HepG2 (cell line): ENCODE results near the gene CDK5RAP1. TPM values are rescaled to one million over a fixed set of nuclear protein-coding genes. Genes with fewer than 3 reads are reported as not detected.

ENCODE experiments used
- AKAP8 ChIP-seq: sonication (generic); formaldehyde crosslinking; IDR thresholded peaks from 2 replicates; pipeline ENCODE4 v1.5.1; 2020; ENCODE audit warnings: mild to moderate bottlenecking, missing genetic modification reagents
- DPF2 ChIP-seq: sonication (generic); formaldehyde crosslinking; IDR thresholded peaks from 2 replicates; pipeline ENCODE4 v1.4.0; 2020; ENCODE audit warnings: mild to moderate bottlenecking, low read depth, missing genetic modification reagents, borderline replicate concordance
- FOXJ3 ChIP-seq: sonication (generic); formaldehyde crosslinking; IDR thresholded peaks from 2 replicates; pipeline ENCODE4 v1.4.0; 2020; ENCODE audit warnings: missing genetic modification reagents, mild to moderate bottlenecking, borderline replicate concordance
- HIVEP1 ChIP-seq: sonication (generic); formaldehyde crosslinking; IDR thresholded peaks from 2 replicates; pipeline ENCODE4 v1.4.0; 2020; ENCODE audit warnings: mild to moderate bottlenecking, missing genetic modification reagents
- HNF4A ChIP-seq: sonication (generic); formaldehyde crosslinking; IDR thresholded peaks from 2 replicates; pipeline ENCODE4 v1.4.0; 2020; ENCODE audit warnings: missing genetic modification reagents
- IRF1 ChIP-seq: sonication (generic); formaldehyde crosslinking; IDR thresholded peaks from 2 replicates; pipeline ENCODE4 v1.4.0; 2020; ENCODE audit warnings: low read depth, mild to moderate bottlenecking, missing genetic modification reagents
- NCOA1 ChIP-seq: sonication (generic); formaldehyde crosslinking; IDR thresholded peaks from 2 replicates; pipeline ENCODE4 v1.9.0; 2021; ENCODE audit warnings: missing genetic modification reagents
- RBM22 ChIP-seq: fragments of 200-400 bp; formaldehyde crosslinking; optimal IDR thresholded peaks from 2 replicates; pipeline ENCODE3; 2017; ENCODE audit warnings: mild to moderate bottlenecking, low read length, moderate library complexity
- RFX5 ChIP-seq: IDR thresholded peaks from 2 replicates; pipeline ENCODE4 v1.6.1; 2011; ENCODE audit warnings: low read depth, low read length, improper control_type of control experiment
- SIX4 ChIP-seq: sonication (generic); formaldehyde crosslinking; IDR thresholded peaks from 2 replicates; pipeline ENCODE4 v1.4.0; 2020; ENCODE audit warnings: missing genetic modification reagents
- SMC3 ChIP-seq: IDR thresholded peaks from 2 replicates; pipeline ENCODE4 v1.6.1; 2011; ENCODE audit warnings: low read length, improper control_type of control experiment
- SOX6 ChIP-seq, 2 experiments: fragments of 450-650 bp in 1 of 2; sonication (generic) in 1 of 2; formaldehyde crosslinking in 1 of 2; IDR thresholded peaks; 2 replicates each; pipeline versions ENCODE4 v1.4.0 to v1.6.1; 2017 to 2020; ENCODE audit warnings: antibody characterized with exemption in 1 of 2, mild to moderate bottlenecking in 1 of 2, missing genetic modification reagents in 1 of 2
- SP2 ChIP-seq: sonication (generic); formaldehyde crosslinking; IDR thresholded peaks from 2 replicates; pipeline ENCODE4 v1.5.1; 2020; ENCODE audit warnings: mild to moderate bottlenecking, missing genetic modification reagents
- SRF ChIP-seq: IDR thresholded peaks from 2 replicates; pipeline ENCODE4 v1.6.1; 2011; ENCODE audit warnings: mild to moderate bottlenecking, low read depth, low read length, moderate library complexity
- TBP ChIP-seq: sonication (generic); formaldehyde crosslinking; IDR thresholded peaks from 2 replicates; pipeline ENCODE4 v1.5.0; 2020; ENCODE audit warnings: missing genetic modification reagents
- U2AF2 ChIP-seq: fragments of 200-400 bp; formaldehyde crosslinking; IDR thresholded peaks from 2 replicates; pipeline ENCODE4 v1.6.1; 2017; ENCODE audit warnings: low read depth, mild to moderate bottlenecking, low read length
- ZBTB33 ChIP-seq: sonication (generic); formaldehyde crosslinking; IDR thresholded peaks from 2 replicates; pipeline ENCODE4 v1.4.0; 2020; ENCODE audit warnings: missing genetic modification reagents
- ZBTB8A ChIP-seq: sonication (generic); formaldehyde crosslinking; IDR thresholded peaks from 2 replicates; pipeline ENCODE4 v1.4.0; 2020; ENCODE audit warnings: mild to moderate bottlenecking, low read depth, missing genetic modification reagents, borderline replicate concordance
- ZFP41 ChIP-seq: sonication (generic); formaldehyde crosslinking; IDR thresholded peaks from 2 replicates; pipeline ENCODE4 v1.4.0; 2020; ENCODE audit warnings: mild to moderate bottlenecking, missing genetic modification reagents, borderline replicate concordance
- ZFP90 ChIP-seq: sonication (generic); formaldehyde crosslinking; IDR thresholded peaks from 2 replicates; pipeline ENCODE4 v1.8.0; 2022; ENCODE audit warnings: missing genetic modification reagents, mild to moderate bottlenecking, inconsistent platforms, borderline replicate concordance
- ZNF432 ChIP-seq: sonication (generic); formaldehyde crosslinking; IDR thresholded peaks from 2 replicates; pipeline ENCODE4 v1.5.0; 2020; ENCODE audit warnings: missing genetic modification reagents, mild to moderate bottlenecking, borderline replicate concordance
- ZNF563 ChIP-seq: sonication (generic); formaldehyde crosslinking; IDR thresholded peaks from 2 replicates; pipeline ENCODE4 v1.8.0; 2022; ENCODE audit warnings: mild to moderate bottlenecking, moderate library complexity, missing genetic modification reagents
- ZNF564 ChIP-seq: sonication (generic); formaldehyde crosslinking; IDR thresholded peaks from 2 replicates; pipeline ENCODE4 v1.8.1; 2023; ENCODE audit warnings: mild to moderate bottlenecking, missing genetic modification reagents
- ZNF570 ChIP-seq: sonication (generic); formaldehyde crosslinking; IDR thresholded peaks from 2 replicates; pipeline ENCODE4 v1.4.0; 2020; ENCODE audit warnings: mild to moderate bottlenecking, missing genetic modification reagents, borderline replicate concordance
- ZNF598 ChIP-seq: sonication (generic); formaldehyde crosslinking; IDR thresholded peaks from 2 replicates; pipeline ENCODE4 v1.5.1; 2020; ENCODE audit warnings: mild to moderate bottlenecking, missing genetic modification reagents, borderline replicate concordance
- ZNF672 ChIP-seq: sonication (generic); formaldehyde crosslinking; IDR thresholded peaks from 2 replicates; pipeline ENCODE4 v1.8.1; 2022; ENCODE audit warnings: missing genetic modification reagents
- ZNF788 ChIP-seq: sonication (generic); formaldehyde crosslinking; IDR thresholded peaks from 2 replicates; pipeline ENCODE4 v1.5.0; 2020; ENCODE audit warnings: mild to moderate bottlenecking, missing genetic modification reagents, borderline replicate concordance
- ZNF816 ChIP-seq: sonication (generic); formaldehyde crosslinking; IDR thresholded peaks from 2 replicates; pipeline ENCODE4 v1.8.0; 2022; ENCODE audit warnings: missing genetic modification reagents, mild to moderate bottlenecking, borderline replicate concordance
- ZNF83 ChIP-seq: sonication (generic); formaldehyde crosslinking; IDR thresholded peaks from 2 replicates; pipeline ENCODE4 v1.4.0; 2020; ENCODE audit warnings: missing genetic modification reagents, mild to moderate bottlenecking, borderline replicate concordance
- polyA plus RNA-seq, 8 experiments: library from polyadenylated mRNA; depleted of rRNA in 3 of 8; stranded (reverse) in 7 of 8; unstranded in 1 of 8; fragments of >200 nt; fragmentation: Illumina TruSeq in 4 of 8; extraction: Trizol in 4 of 8; gene quantifications; 2 replicates each; pipeline versions ENCODE4 v1.2.1 to v1.2.3, GENCODE V29; 2011 to 2016; ENCODE audit warnings: low read depth in 4 of 8, missing spikeins in 1 of 8, mixed read lengths in 1 of 8; ENCODE audit not compliant: insufficient read depth in 1 of 8
- total RNA-seq, 5 experiments: library from RNA; depleted of rRNA; stranded (reverse); fragments of >200 nt; fragmentation: Illumina TruSeq; extraction: Trizol; gene quantifications; 2 replicates each; pipeline ENCODE4 v1.2.3, GENCODE V29; 2016; ENCODE audit warnings: low read depth in 1 of 5

CDK5RAP1 gene
- total and polyA plus RNA-seq, 2 of the 13 experiments (the other 11 are each of a cell fraction or from before 2014, with no cell fraction given), result 53.6 to 98.2 TPM

GRCh38 chr20:33373735-33374605, 27.3 kb downstream of the CDK5RAP1 start (continued):
- TF ChIP-seq IRF1 (CRISPR knock-in tag), result no peak
- 0 out of 2 replicates have a peak, but pooled peaks have one; percentile 38 for TF ChIP-seq NCOA1 (CRISPR knock-in tag)
- TF ChIP-seq ZFP90 (CRISPR knock-in tag), result no peak
- peak; percentile 61; the same call in 1 of the 2 replicates for TF ChIP-seq RFX5
- no peak for TF ChIP-seq ZFP41 (CRISPR knock-in tag)
- TF ChIP-seq SRF, result no peak
- peak; percentile 96 for TF ChIP-seq DPF2
- TF ChIP-seq ZNF816 (CRISPR knock-in tag), result peak; percentile 90; the same call in 1 of the 2 replicates
- no peak for TF ChIP-seq ZNF563 (CRISPR knock-in tag)
- 0 out of 2 replicates have a peak, but pooled peaks have one; percentile 89 for TF ChIP-seq TBP (CRISPR knock-in tag)
- TF ChIP-seq SMC3, result no peak; the same call in 1 of the 2 replicates
- peak; percentile 89; the same call in 1 of the 2 replicates for TF ChIP-seq ZNF788
- peak; percentile 61 for TF ChIP-seq HNF4A (CRISPR knock-in tag)
- TF ChIP-seq ZNF432, result no peak
- peak; percentile 49; the same call in 1 of the 2 replicates for TF ChIP-seq AKAP8 (CRISPR knock-in tag)
- no peak for TF ChIP-seq ZNF564 (CRISPR knock-in tag)
- TF ChIP-seq HIVEP1 (CRISPR knock-in tag), result peak; percentile 98
- TF ChIP-seq SOX6 (IDR thresholded peaks at IDR 0.05), result no peak
- peak; percentile 97 for TF ChIP-seq SOX6 (CRISPR knock-in tag; IDR thresholded peaks at IDR 0.05)
- TF ChIP-seq FOXJ3 (CRISPR knock-in tag), result peak; percentile 97
- TF ChIP-seq SIX4 (CRISPR knock-in tag), result peak; percentile 85
- TF ChIP-seq U2AF2, result no peak
- TF ChIP-seq ZNF83 (CRISPR knock-in tag), result no peak
- TF ChIP-seq ZNF672, result no peak
- TF ChIP-seq ZBTB8A (CRISPR knock-in tag), result no peak
- TF ChIP-seq ZNF598 (CRISPR knock-in tag), result peak; percentile 51; the same call in 1 of the 2 replicates
- TF ChIP-seq RBM22, result peak; percentile 62
- no peak for TF ChIP-seq SP2 (CRISPR knock-in tag)
- TF ChIP-seq ZNF570, result no peak
- peak; percentile 68; the same call in 1 of the 2 replicates for TF ChIP-seq ZBTB33
